Activated T-helper 1 cell treated with anti-CD3 and anti-CD28 coated beads, Interleukin-12 subunit alpha, Interleukin-12 subunit beta, Interleukin-2, Interleukin-4 antibody, amounts not matched to agents 30 ng/mL and 10 ng/mL and 1 ng/mL, durations not matched to agents 14 hours and 24 hours and 36 hours (primary cell): ENCODE results near the gene TMC7. TPM values are rescaled to one million over a fixed set of nuclear protein-coding genes. Genes with fewer than 3 reads are reported as not detected.

ENCODE experiments used
- DNase-seq: peaks from one replicate; pipeline ENCODE4 v3.0.0; 2021; ENCODE audit warnings: low spot score
- H3K27ac Mint-ChIP-seq: one replicate; pipeline ENCODE4 v1.8.0; 2021; ENCODE audit warnings: mild to moderate bottlenecking, mixed read lengths
- H3K27me3 Mint-ChIP-seq: one replicate; pipeline ENCODE4 v1.8.0; 2022; ENCODE audit warnings: mild to moderate bottlenecking, moderate library complexity, mixed read lengths; ENCODE audit not compliant: insufficient read depth
- H3K36me3 Mint-ChIP-seq: one replicate; pipeline ENCODE4 v1.8.0; 2021; ENCODE audit warnings: low read depth, mixed read lengths
- H3K4me1 Mint-ChIP-seq: one replicate; pipeline ENCODE4 v1.8.0; 2021; ENCODE audit warnings: low read depth, mixed read lengths
- H3K4me3 Mint-ChIP-seq: one replicate; pipeline ENCODE4 v1.8.0; 2021; ENCODE audit warnings: mild to moderate bottlenecking, moderate library complexity, mixed read lengths
- H3K9me3 Mint-ChIP-seq: one replicate; pipeline ENCODE4 v1.8.0; 2021; ENCODE audit warnings: mixed read lengths
- intact Hi-C: fragments of 100-400 bp; cut with micrococcal nuclease; formaldehyde crosslinking; loops from one replicate; pipeline ENCODE4 v1.15.1; 2024
- total RNA-seq: library from RNA; stranded (reverse); gene quantifications from 2 replicates; pipeline ENCODE4 v1.2.3, GENCODE V29; 2022

Gene TMC7
- total RNA-seq, 1 donor from 2014 or later: not detected

- no peaks in the 10 kb centered on the region for H3K36me3 Mint-ChIP-seq
- H3K4me1 Mint-ChIP-seq: peaks cover 12% of the 10 kb centered on the region
- no peak overlapping the region for H3K27ac Mint-ChIP-seq
- H3K27me3 Mint-ChIP-seq: peaks cover 10% of the 10 kb centered on the region
- intact Hi-C loops: no loop called here
- DNase-seq: no peak
- no peaks in the 10 kb centered on the region for H3K9me3 Mint-ChIP-seq
- H3K4me3 Mint-ChIP-seq: no peak overlapping the region
Measured at GRCh38 chr16:19106625-19107020, 122.9 kb downstream of the TMC7 start.

GRCh38 chr16:19108409-19109287, 124.9 kb downstream of the TMC7 start:
- H3K4me1 Mint-ChIP-seq: peaks cover 21% of the 10 kb centered on the region
- DNase-seq: no peak
- H3K4me3 Mint-ChIP-seq: no peak overlapping the region
- H3K27ac Mint-ChIP-seq: peak overlapping the region; percentile 6
- intact Hi-C loops: no loop called here
- peaks cover 18% of the 10 kb centered on the region for H3K27me3 Mint-ChIP-seq
- no peaks in the 10 kb centered on the region for H3K9me3 Mint-ChIP-seq
- peaks cover 5% of the 10 kb centered on the region for H3K36me3 Mint-ChIP-seq

- Mint-ChIP-seq H3K27ac (no peak overlapping the region), H3K27me3 (peaks cover 18% of the 10 kb centered on the region), H3K4me1 (peaks cover 21% of the 10 kb centered on the region), H3K9me3 (no peaks in the 10 kb centered on the region), H3K36me3 (peaks cover 5% of the 10 kb centered on the region), H3K4me3 (no peak overlapping the region)
- no peak for DNase-seq
- intact Hi-C loops: no loop called here
Measured at GRCh38 chr16:19109288-19109664, 125.5 kb downstream of the TMC7 start.

GRCh38 chr16:19110537-19111360, 127.0 kb downstream of the TMC7 start:
- Mint-ChIP-seq H3K4me3 (no peak overlapping the region), H3K27me3 (peaks cover 18% of the 10 kb centered on the region), H3K27ac (no peak overlapping the region), H3K9me3 (no peaks in the 10 kb centered on the region), H3K36me3 (peaks cover 5% of the 10 kb centered on the region), H3K4me1 (peaks cover 21% of the 10 kb centered on the region)
- intact Hi-C loops: no loop called here
- no peak for DNase-seq

- Mint-ChIP-seq H3K36me3 (peaks cover 10% of the 10 kb centered on the region), H3K27ac (no peak overlapping the region), H3K27me3 (peaks cover 19% of the 10 kb centered on the region), H3K4me3 (peak overlapping the region; percentile 57), H3K4me1 (peaks cover 33% of the 10 kb centered on the region), H3K9me3 (no peaks in the 10 kb centered on the region)
- DNase-seq: no peak
- intact Hi-C loops: no loop called here
Measured at GRCh38 chr16:19112099-19112407, 128.3 kb downstream of the TMC7 start.

Other genes with a start within 250 kb of the TMC7 start
- 1,849 and 1,857 TPM in 2 replicates for gene RPS15A, start 193.6 kb upstream of the TMC7 start, total RNA-seq
- gene ARL6IP1, start 182.4 kb upstream of the TMC7 start, total RNA-seq: 105 and 109 TPM in 2 replicates
- gene SMG1, start 57.5 kb upstream of the TMC7 start, total RNA-seq: 139 and 150 TPM in 2 replicates
- 17.3 and 19.6 TPM in 2 replicates for gene COQ7, start 83.7 kb downstream of the TMC7 start, total RNA-seq
- 46.7 and 49.6 TPM in 2 replicates for gene ITPRIPL2, start 130.0 kb downstream of the TMC7 start, total RNA-seq
- gene SYT17, start 184.3 kb downstream of the TMC7 start, total RNA-seq: 0.37 and 0.54 TPM in 2 replicates